Nephron progenitor cell (in vitro differentiated cells): ENCODE data around the gene TMPRSS4.

Experiments
- DNase-seq: peaks from one replicate; pipeline ENCODE4 v3.0.0; 2021
- H3K27ac Mint-ChIP-seq: 2 replicates; pipeline ENCODE4 v1.8.0; 2021; ENCODE audit warnings: mild to moderate bottlenecking, moderate library complexity, mixed read lengths
- H3K27me3 Mint-ChIP-seq: 2 replicates; pipeline ENCODE4 v1.8.0; 2021; ENCODE audit warnings: mild to moderate bottlenecking, low read depth, mixed read lengths; ENCODE audit not compliant: poor library complexity
- H3K36me3 Mint-ChIP-seq: 2 replicates; pipeline ENCODE4 v1.8.0; 2021; ENCODE audit warnings: low read depth, mixed read lengths
- H3K4me1 Mint-ChIP-seq: 2 replicates; pipeline ENCODE4 v1.8.0; 2021; ENCODE audit warnings: mixed read lengths
- H3K4me3 Mint-ChIP-seq: 2 replicates; pipeline ENCODE4 v1.8.0; 2021; ENCODE audit warnings: mild to moderate bottlenecking, moderate library complexity, mixed read lengths
- H3K9me3 Mint-ChIP-seq: 2 replicates; pipeline ENCODE4 v1.8.0; 2021; ENCODE audit warnings: mild to moderate bottlenecking, moderate library complexity, mixed read lengths
- CTCF ChIP-seq: fragments of 200-600 bp; sonication (generic); IDR thresholded peaks from 2 replicates; pipeline ENCODE4 v1.5.0; 2021; ENCODE audit warnings: antibody characterized with exemption

Gene TMPRSS4

DNA sequence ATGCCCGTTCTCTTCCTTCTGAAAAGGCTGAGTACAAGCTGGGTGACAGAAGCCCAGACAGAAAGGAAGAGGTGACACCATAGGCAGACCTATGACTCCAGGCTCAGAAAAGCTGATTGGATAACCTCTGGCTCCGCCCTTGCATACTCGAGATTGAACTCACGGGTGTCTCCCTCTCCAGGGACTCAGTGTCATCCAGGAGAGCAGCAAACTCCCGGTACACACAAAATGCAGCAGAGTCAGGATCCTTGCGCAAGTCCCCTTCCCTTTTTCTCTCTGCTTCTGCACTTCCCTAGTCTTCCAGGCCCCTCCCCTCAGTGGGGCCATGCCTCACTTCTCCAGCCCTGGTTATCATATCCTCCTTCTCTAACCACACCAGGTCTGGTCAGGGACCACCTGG lies 65.9 kb downstream of the TMPRSS4 start:
- Mint-ChIP-seq H3K36me3 (no peaks in the 10 kb centered on the region), H3K27me3 (peaks cover 91% of the 10 kb centered on the region), H3K4me3 (peak overlapping the region; percentile 39), H3K9me3 (no peaks in the 10 kb centered on the region), H3K27ac (no peak overlapping the region), H3K4me1 (peaks cover 16% of the 10 kb centered on the region)
- no peak for TF ChIP-seq CTCF
- no peak for DNase-seq

- Mint-ChIP-seq H3K4me1 (peaks cover 17% of the 10 kb centered on the region), H3K9me3 (no peaks in the 10 kb centered on the region)
Measured at GRCh38 chr11:118143661-118144185, 66.8 kb downstream of the TMPRSS4 start.

GRCh38 chr11:118144301-118145268 lies 67.7 kb downstream of the TMPRSS4 start:
- Mint-ChIP-seq H3K36me3 (no peaks in the 10 kb centered on the region), H3K27me3 (peaks cover 98% of the 10 kb centered on the region), H3K4me3 (no peak overlapping the region), H3K4me1 (peaks cover 17% of the 10 kb centered on the region), H3K9me3 (no peaks in the 10 kb centered on the region), H3K27ac (no peak overlapping the region)
- DNase-seq: no peak
- TF ChIP-seq CTCF: no peak

More at GRCh38 chr11:118143661-118144185, 66.8 kb downstream of the TMPRSS4 start:
- no peak for DNase-seq
- no peak overlapping the region for H3K4me3 Mint-ChIP-seq
- H3K36me3 Mint-ChIP-seq: no peaks in the 10 kb centered on the region
- TF ChIP-seq CTCF: no peak
- H3K27ac Mint-ChIP-seq: no peak overlapping the region
- H3K27me3 Mint-ChIP-seq: peaks cover 96% of the 10 kb centered on the region

DNA sequence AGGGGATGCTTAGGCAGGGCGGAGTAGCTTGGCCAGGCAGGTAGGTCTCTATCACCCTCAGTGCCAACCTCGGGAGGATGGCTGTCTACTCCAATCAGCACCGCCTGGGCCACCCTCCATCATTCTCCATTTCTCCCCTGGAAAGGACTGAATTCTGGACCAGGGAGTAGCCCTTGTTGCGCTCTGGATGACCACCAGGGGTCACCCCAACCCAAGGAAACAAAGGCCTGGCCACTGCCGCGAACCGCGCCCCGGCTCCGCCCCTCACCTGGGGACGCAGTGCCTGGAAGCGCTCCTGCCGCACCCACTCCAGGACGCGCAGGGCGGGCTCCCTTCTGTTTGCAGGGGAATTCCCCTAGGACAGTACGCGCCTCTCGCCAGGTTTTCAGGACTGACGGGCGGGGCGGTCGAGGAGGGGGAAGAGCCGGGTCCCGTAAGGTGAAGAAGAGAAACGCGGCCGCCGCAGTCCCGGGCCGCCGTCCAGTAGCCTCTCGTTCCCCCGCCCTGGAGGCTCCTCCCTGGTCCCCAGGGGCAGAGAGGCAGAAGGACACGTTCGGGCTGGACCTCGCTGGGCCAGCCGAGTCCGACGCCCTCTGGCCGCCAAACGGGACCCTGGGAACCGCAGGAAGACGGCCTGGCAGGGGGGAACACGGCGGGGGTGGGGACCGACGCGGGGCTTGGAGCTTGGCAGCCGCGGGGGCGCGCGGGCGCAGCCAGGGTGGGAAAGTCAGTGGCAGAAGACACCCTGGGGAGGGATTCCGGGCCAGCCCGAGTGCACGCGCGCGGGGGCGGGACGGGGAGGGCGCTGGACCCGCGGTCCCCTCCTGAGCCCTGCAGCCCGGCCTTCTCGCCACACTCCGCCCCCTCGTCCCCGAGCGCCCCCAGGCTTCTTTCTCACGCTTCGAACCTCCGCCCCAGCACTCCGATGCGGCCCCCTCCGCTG lies 68.7 kb downstream of the TMPRSS4 start:
- Mint-ChIP-seq H3K4me3 (peak overlapping the region; percentile 83), H3K9me3 (no peaks in the 10 kb centered on the region), H3K27me3 (peaks cover 98% of the 10 kb centered on the region), H3K27ac (no peak overlapping the region), H3K36me3 (no peaks in the 10 kb centered on the region), H3K4me1 (peaks cover 17% of the 10 kb centered on the region)
- TF ChIP-seq CTCF: peak; percentile 93
- DNase-seq: peak; percentile 93

DNA sequence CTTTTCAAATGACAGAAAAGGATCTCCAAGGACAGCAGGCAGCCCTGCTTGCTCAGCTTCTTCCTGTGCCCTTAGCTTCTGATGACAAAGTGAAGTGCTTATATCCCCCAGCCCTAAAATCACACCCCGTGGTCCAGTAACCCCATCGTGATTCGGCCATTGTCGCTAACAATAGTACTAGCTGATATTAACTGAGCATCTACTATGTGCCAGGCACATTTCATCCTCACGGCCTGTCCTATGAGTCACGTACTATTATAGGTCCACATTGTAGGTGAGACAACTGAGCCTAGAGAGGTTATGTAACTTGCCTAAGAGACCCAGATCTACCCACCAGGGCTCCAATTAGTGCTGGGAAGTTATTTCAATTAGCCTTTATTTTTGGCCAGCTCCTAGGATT lies 69.7 kb downstream of the TMPRSS4 start:
- Mint-ChIP-seq H3K27ac (no peak overlapping the region), H3K4me1 (peaks cover 17% of the 10 kb centered on the region), H3K4me3 (peak overlapping the region; percentile 81), H3K9me3 (no peaks in the 10 kb centered on the region), H3K36me3 (no peaks in the 10 kb centered on the region), H3K27me3 (peaks cover 98% of the 10 kb centered on the region)
- TF ChIP-seq CTCF: no peak
- DNase-seq: no peak
